Loucy (cell line): ENCODE data around the gene IL17RD.

Experiments used
- EZH2phosphoT487 ChIP-seq: fragments of 200-600 bp; IDR thresholded peaks from 2 replicates; pipeline ENCODE4 v1.6.1; 2018; ENCODE audit warnings: antibody characterized with exemption, mild to moderate bottlenecking, moderate library complexity, borderline replicate concordance
- TF ChIP-seq, protein P1 (sequence below): fragments of 200-600 bp; sonication (generic); conservative IDR thresholded peaks from 2 replicates; pipeline ENCODE4 v1.5.1; 2014; ENCODE audit warnings: mild to moderate bottlenecking, antibody characterized with exemption, low read length

DNA sequence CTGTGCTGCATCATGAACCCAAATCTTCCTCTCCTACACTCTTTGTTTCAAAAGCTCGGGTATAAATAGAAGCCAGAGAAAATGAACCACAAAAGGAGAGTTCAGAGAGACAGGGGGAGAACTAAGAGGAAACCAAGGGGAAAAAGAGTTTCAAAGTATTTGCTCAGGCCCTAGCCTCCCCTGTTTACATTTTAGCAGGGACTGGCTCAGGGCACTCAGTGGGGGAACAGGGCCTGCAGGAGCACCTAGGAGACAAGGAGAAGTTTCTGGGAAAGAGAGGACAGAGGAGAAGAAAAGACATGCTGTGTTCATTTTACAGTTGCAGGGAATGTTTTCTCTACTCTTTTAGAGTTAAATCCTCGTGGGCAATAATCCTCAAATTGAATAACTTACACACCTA is 8.5 kb upstream of the IL17RD start:
- no peak for TF ChIP-seq EZH2phosphoT487
- TF ChIP-seq, protein P1, sequence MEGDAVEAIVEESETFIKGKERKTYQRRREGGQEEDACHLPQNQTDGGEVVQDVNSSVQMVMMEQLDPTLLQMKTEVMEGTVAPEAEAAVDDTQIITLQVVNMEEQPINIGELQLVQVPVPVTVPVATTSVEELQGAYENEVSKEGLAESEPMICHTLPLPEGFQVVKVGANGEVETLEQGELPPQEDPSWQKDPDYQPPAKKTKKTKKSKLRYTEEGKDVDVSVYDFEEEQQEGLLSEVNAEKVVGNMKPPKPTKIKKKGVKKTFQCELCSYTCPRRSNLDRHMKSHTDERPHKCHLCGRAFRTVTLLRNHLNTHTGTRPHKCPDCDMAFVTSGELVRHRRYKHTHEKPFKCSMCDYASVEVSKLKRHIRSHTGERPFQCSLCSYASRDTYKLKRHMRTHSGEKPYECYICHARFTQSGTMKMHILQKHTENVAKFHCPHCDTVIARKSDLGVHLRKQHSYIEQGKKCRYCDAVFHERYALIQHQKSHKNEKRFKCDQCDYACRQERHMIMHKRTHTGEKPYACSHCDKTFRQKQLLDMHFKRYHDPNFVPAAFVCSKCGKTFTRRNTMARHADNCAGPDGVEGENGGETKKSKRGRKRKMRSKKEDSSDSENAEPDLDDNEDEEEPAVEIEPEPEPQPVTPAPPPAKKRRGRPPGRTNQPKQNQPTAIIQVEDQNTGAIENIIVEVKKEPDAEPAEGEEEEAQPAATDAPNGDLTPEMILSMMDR, result no peak
